SKM-1 (cell line): ENCODE measurements around the gene CST3.
"Not testable (repeated sequence)": the region's sequence is repeated elsewhere in the genome, so short reads cannot be mapped to it uniquely, and the experiment has no call there.

Experiments
- DNase-seq: peaks from one replicate; lab custom pipeline; 2025; ENCODE audit not compliant: unreplicated experiment; lab: John Stamatoyannopoulos, UW

CST3 gene, protein sequence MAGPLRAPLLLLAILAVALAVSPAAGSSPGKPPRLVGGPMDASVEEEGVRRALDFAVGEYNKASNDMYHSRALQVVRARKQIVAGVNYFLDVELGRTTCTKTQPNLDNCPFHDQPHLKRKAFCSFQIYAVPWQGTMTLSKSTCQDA

DNA sequence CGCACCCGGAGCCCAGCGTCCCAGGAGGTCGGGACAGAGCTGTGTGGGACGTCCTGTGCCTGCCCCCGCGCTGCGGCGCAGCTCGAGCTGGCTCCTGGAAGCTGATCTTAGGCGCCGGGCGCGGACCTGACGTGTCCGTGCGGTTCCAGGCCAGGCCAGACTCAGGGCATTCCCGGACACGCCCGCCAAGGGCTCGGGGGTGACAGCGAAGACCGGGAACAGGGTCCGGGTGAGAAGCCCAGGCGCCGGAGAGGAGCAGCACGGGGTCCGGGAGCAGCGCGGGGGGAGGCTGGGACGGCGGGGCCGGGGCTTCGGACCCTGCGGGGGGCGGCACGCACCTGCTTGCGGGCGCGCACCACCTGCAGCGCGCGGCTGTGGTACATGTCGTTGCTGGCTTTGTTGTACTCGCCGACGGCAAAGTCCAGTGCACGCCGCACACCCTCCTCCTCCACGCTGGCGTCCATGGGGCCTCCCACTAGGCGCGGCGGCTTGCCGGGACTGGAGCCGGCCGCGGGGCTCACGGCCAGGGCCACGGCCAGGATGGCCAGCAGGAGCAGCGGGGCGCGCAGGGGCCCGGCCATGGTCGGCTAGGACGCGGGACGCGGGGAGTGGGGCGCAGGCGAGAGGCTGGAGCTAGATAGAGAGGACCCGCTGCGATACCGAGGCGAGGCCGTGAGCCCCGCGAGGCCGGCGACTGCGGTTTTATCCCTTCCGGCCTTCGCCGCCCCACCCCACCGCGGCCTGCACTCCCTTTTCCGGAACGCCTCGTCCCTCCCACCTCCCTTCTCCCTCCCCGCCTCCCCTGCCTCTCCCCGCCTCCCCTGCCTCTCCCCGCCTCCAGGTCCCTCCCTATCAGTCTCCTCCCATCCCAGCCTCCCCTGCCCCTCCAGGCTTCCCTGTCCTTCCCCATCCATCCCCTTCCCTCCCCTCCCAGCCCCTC lies at the start of gene CST3:
Gene CST3, minus strand, starts transcription at position 674 of the 940 bp plus-strand sequence. Its CDS starts 93 bp downstream, at position 581.
- DNase-seq: peak; percentile 92

DNA sequence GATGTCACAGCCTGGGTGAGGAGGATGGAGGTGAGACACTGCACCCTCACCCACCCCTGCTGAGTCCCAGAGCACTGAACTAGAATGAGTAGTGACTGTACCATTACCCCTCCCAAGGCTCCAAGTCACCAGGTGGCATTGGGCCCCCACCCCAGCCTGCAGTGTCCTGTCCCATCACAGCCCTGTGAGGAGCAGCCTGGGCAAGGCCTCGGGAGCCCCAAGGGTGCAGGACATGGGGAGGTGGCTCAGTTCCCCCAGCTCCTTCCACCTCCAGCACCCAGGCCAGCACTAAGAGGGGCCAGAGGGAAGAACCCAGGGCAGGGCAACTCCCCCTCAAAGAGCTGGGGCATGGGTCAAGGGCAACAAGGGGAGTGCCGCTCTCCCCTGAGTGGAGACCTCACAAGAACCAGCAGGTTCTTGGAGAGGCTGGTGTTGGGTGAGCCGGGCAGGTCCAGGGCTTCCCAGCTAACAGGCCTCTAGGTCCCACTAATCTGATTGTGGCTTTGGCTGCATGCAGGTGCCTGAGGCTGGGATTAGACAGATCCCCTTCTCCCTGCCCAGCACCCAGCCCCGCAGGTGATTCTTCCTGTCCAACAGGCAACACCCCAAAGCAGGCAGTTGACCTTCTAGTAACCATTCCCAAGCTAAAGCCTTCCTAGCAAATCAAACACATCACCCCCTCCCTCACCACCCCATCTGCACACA lies 48.4 kb upstream of the CST3 start:
- DNase-seq: no peak

DNA sequence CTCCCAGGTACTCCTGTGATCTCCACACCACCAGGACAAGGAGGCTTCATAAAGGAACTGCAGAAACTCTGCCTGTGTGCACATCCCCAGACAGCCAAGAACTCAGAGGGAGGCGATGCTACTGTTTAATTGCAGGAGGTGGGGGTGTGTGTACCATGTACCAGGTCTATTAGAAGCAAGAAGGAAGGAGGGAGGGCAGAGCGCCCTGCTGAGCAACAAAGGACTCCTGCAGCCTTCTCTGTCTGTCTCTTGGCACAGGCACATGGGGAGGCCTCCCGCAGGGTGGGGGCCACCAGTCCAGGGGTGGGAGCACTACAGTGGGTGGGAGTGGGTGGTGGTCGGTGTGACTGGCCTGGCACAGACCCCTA lies 47.8 kb upstream of the CST3 start:
- not testable (repeated sequence) for DNase-seq

DNA sequence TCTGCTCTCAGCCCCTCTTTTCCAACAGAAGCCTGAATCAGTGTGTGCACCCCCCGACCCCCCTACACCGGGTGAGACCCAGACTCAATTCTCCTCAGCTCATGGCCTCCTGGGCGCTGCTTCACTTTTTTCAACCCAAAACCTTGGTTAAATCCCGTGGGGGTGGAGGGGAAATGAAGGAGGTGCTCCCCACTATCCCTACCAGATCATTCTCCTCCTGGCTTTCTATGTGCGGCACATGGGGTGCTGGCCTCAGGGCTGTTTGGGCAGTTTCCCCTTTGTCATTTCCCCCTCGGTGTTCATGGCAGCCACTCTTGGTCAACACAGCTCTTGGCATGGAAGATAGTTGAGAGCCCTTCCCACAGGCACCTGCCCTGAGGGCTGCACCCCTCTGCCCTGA lies 46.5 kb upstream of the CST3 start:
- DNase-seq: no peak

DNA sequence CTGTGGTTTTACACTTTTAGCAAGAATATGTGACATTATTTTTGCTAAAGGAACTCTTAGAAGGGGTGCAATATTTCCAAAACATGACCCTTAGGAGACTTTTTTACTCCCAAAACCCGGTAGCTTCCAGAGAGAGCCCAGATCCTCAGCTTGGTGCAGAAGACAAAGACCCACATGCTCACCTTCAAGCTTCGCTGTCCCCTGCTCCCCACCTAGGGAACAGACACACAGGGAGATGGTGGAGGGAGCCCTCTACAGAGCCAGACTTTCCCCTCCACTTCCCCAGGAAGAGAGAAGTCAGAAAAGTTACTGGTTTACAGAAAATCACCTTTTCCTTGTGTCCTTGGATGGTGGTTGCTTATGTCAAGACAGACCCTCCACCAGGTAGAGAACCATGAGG lies 46.1 kb upstream of the CST3 start:
- no peak for DNase-seq

DNA sequence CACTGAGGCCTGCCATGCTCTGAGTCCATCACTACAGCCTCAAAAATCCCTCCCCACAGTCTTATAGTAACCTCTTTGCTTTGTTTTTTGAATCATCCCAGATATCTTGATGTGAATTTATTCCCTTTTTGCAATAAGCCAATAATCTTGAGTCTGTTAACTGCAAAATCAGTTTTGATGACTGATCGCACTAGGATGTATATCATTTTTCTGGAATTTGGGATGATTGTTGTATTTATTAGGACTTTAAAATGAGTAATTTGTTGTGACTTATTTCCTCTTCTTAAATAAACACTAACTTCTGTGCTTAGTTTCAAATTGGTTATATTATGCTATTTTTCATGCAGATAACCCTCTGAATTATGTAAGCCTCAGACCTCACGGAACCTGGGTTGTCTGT lies 45.5 kb upstream of the CST3 start:
- DNase-seq: no peak

DNA sequence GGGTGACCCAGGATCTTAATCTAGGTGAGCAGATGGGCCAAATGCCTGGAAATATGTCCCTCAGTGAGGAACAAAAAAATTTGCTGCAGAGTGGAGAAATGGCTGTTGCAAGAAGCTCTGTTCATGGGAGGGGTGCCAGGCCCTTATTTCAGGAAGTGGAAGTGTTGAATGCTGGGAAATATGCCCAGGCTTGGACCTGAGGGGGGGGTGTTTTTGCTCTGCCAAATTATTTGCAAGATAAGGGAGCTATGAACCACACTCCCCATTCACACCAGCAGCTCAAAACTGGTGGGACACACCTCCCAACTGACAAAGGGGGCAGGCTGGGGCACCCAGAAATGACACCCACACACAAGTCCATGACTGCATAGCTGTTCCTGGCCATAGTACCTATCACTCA lies 42.4 kb upstream of the CST3 start:
- DNase-seq: no peak

DNA sequence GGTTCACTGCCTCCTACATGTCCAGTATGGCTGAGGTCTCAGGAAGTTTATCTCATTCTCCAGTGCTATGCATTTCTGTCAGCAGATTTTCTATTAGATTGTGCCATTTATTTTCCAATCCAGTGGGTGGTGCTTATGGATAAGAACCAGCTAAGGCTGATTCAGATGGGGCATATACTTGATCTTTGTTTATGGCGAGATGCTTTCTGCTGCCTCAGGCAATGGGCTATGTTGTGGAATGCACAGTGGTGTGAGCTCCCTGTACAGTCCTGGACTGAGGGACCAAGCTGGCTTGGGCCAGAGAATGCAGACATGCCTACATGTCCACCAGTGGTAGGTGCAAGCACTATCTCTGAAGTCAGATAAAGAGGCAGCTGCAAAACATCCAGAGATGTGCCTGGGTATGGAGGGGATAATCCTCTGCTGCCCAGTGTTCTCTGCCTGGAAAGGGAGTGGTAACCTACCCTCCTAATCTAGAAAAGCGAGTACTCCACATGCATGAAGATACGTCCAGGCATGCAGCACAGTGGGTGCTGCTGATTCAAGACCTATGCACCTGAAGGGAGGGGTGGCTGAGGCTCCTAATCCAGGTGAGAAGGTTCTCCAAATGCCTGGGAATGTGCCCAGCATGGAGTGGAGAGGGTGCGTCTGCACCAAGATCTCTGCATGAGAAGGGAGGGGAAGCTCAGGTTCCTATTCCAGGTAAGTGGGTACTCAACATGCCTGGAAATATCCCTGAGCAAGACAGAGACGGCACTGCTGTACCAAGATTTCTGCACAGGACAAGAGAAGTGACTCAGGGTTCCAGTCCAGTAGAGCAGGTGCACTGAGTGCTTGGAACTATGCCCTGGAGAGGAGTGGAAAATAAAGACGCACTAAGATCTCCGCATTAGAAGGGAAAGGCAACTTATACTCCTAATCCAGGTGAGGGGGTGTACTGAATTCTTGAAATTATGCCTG lies 41.7 kb upstream of the CST3 start:
- no peak for DNase-seq

DNA sequence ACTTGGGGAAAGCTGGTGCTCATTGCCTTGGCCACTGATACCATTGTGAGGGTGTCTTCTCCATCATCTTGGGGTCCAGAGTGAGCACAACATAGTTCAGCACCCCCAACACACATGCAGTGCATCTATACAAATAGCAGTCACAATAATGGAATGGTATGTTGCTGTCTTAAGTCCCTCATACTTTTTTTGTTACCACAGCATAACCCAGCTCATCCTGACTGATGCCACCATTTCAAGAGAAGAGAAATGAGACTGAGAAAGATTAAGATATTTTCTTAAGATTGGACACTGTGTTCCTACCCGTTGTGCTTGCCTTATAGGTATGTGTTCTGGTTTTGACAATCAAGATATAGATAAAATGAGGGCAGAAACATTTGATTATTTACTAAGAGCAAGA lies 35.5 kb upstream of the CST3 start:
- no peak for DNase-seq

DNA sequence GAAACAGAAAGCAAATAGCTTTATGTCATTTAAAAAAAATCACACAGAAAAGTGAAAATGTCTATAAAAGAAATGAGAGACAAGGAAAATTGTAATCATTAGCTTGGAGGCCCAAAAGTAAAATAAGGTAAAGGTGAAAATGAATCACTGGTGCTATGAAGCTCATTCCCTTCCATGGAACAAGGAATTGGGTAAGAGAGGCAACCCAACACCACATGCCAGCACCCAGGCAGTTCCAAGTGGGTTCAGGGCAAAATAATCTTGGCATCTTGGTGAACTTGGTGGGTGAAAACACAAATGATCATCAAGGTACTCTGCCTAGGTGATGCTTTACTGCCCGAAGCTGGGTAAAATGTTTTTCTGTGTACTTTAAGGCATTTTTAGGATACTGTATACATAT lies 34.4 kb upstream of the CST3 start:
- no peak for DNase-seq

DNA sequence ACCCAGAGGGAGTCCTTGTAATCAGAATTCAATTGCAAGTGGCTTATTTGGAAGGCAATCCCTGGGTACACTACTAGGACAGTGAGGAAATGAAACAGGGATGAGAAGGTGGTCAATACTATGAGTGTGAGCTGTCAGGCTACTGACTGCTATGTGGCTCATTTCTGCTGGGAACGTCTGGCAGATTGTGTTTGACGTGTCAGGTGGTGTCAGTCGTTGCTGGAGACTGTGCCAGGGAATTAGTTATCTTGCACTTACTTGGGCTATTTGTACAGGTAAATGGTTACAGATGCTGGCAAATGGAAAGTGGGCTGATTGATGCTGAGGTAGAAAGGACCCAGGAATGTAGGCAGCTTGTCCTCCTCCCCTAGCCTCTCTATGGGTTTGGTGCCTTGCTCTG lies 33.7 kb upstream of the CST3 start:
- no peak for DNase-seq

DNA sequence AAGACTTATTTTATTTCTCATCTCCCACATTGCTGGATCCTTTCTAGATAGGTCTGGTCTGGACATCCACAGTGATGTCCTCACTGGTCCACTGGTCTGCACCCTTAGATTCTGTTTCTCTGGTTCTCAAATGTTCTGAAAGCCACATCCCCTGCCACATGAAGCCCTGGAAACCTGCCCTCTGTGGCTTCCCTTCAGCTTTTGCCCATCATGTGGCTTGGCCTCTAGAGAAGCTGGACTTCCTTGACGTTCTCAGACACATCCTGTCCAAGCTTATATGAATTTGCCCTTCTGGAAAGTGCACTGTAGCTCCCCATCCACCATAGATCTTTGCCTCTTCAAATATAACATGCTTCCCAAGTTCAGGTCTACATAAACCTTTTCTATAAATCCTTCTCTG lies 32.6 kb upstream of the CST3 start:
- DNase-seq: no peak

DNA sequence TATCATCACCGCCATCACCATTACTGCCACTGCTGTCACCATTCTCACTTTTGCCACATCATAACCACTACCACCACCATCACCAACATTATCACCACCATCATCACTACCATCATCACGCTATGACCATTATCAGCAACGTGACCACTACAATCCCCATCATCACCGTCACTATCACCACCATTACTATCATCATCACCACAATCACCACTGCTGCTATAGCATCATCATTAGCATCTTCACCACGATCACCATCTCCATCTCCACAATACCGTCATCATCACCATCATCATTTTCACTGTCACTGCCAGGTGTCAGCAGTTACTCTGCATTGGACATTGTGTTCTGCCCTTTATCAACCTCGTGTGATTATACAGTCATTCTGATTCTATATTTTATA lies 32.1 kb upstream of the CST3 start:
- DNase-seq: no peak

DNA sequence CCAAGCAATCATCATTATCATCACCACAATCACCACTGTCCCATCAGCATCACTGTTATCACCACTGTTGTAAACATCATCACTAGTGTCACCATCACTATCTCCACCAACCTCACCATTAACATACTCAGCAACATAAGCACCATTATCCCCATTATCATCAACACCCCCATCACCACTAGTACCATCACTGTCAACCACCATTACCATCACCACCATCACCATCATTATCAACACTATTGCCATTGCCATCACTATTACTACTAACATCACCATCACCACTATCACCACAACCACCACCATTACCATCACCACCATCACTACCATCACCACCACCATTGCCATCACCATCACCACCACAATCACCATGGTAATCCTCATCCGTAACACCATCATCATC lies 31.6 kb upstream of the CST3 start:
- no peak for DNase-seq

DNA sequence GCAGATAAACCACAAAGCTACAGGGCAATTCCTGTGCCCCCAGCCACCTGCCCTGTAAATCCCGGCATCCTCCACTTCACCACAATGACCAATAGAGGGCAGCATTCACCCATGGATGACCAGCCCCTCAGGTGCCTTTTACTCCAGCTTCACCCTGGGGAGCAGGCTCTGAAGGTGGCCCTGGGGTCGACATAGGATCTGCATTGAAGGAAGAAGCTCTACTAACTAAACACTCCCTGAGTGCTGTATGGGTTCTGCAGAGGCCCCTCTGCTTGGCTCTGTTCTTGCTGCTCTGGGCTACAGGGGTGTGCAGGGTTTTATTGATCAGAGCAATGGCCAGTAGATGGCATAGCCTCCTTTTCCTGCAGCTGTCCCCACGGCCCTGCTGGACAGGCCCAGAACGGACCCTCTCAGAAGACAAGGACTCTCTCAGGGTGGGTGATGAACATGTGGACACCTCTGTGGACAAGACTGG lies 30.8 kb upstream of the CST3 start:
- DNase-seq: peak; percentile 55

DNA sequence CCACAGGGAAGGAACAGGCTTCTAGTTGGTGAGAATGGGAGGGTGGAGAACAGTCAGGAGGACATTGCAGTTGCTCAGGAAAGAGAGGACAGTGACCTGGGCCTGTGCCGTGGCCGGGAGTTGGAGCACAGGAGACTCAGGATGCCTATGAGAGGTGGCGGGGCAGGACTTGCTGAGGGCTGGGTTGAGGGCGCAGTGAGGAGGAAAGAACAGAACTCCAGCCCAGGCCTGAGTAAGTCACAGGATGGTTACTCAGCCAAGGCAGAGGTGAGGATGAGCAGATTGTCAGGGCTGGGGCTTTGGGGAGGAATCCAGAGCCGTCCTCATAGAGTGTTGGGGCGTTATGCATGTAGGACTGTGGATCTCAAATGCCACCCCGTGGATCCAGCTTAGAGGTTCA lies 29.9 kb upstream of the CST3 start:
- DNase-seq: no peak

DNA sequence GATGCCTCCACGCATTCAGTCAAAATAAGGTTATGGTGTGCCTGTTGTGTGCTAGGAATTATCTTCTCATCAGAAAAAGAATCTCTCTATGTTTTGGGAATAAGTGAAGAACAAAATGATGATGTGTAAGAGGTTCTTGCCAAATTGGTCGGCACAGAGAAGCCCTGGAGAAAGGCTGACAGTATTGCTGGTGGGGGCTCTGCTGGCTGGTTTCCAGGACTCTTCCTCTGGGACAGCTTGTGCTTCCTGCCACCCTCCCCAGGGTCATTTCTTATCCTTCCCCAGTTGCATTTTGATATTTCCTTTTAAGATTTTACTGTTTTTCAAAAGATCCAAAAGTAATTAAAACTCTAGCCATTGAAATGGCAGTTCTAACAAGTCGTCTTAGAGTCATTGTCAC lies 28.9 kb upstream of the CST3 start:
- no peak for DNase-seq

DNA sequence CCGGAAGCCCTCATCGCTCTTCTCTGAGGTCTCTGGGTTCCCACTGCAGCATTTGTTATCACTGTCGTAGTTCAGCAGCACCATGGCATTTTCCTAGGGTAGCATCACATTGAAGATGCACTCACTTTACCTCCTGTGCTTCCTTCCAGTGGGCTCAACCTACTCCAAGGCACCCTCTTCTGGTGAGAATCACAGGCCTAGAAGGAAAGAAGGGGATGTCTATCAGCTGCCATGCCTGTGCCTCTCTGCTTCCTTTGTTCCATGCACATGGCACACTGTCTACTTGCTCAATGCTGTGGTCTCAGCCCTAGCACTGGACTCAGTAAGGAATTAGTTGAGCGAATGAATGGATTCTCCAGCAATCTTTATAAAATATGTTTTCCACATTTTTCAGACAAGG lies 28.4 kb upstream of the CST3 start:
- DNase-seq: no peak

DNA sequence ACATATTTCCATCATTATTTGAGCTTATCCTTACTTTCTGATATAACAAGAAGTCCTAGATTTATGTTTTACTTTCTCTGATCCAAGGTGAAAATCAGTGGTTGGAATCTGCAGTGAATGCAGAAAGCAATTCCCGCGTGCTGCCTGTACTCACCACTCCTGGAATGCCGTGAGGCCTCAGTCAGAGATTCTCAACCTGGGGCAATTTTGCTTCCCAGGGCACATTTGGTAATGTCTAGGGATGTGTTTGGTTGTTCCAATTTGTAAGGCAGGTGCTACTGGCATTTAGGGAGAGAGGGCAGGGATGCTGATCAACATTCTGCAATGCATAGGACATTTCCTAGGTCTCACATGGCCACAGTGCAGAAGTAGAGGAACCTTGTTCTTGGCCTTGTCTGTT lies 27.2 kb upstream of the CST3 start:
- no peak for DNase-seq

DNA sequence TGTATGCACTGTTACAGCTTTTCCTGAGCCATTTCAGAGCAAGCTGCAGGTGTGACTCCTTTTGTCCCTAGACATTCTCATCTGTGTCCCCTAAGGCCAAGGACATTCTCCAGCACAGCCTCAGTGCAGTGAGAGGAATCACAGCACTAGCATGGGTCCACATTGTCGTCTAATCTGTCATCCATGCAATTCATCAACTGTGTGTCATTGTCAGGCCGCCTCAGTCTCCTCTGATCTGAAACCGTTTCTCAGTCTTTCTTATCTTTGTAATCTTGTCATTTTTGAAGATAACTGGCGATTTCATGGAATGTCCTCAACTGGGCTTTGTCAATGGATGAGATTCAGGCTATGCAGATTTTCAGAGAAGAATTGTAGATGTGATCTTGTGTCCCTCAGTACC lies 26.3 kb upstream of the CST3 start:
- not testable (repeated sequence) for DNase-seq

DNA sequence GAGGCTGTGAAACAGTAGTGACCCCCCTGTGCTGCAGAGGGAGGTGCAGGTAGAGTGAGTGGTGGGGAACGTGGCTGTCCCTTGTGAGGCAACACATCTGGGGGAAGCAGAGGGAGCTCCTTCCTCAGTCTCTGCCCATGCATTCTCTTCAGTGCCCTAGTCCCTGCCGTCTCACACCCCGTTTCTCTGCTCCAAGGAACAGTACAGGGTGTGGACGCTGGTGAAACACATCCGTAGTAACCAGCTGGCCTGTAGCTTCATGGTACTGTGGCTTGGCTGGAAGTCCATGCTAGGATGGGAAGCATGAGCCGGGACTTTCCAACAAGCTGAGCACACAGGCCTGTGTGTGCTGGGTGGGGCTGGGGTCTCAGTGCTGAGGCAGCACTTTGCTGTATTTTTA lies 25.4 kb upstream of the CST3 start:
- no peak for DNase-seq
